B cell (primary cell): Measurements from ENCODE around the gene RAD9A.

Source experiments
- EZH2 ChIP-seq: IDR thresholded peaks from 2 replicates; pipeline ENCODE4 v1.6.1; 2012; ENCODE audit warnings: borderline replicate concordance, low read depth, mild to moderate bottlenecking, moderate library complexity, low read length; ENCODE audit not compliant: insufficient read depth, poor library complexity, severe bottlenecking
- TF ChIP-seq, protein P1 (sequence below): fragments of 200-600 bp; IDR thresholded peaks from one replicate; pipeline ENCODE4 v1.8.0; 2022; ENCODE audit warnings: antibody characterized with exemption, mild to moderate bottlenecking

DNA sequence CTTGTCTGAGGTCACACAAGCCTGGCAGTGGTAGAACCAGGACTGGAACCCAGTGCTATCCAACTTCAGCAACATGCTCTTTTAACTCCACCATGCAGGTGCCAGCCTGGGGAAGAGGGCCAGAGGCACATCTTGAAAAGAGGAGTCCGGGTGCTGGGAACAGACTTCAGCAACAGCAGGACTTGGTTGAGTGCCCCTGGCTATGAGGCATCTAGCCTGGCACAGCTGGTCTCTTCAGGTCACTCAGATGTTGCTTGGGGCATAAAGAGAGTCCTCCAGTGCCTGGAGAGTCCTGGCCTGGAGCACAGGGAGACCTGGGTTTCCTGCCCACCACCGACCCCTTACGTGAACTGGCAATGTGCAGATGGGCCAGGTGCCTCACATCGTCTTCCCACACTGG is 13.2 kb upstream of the RAD9A start:
- TF ChIP-seq, protein P1, sequence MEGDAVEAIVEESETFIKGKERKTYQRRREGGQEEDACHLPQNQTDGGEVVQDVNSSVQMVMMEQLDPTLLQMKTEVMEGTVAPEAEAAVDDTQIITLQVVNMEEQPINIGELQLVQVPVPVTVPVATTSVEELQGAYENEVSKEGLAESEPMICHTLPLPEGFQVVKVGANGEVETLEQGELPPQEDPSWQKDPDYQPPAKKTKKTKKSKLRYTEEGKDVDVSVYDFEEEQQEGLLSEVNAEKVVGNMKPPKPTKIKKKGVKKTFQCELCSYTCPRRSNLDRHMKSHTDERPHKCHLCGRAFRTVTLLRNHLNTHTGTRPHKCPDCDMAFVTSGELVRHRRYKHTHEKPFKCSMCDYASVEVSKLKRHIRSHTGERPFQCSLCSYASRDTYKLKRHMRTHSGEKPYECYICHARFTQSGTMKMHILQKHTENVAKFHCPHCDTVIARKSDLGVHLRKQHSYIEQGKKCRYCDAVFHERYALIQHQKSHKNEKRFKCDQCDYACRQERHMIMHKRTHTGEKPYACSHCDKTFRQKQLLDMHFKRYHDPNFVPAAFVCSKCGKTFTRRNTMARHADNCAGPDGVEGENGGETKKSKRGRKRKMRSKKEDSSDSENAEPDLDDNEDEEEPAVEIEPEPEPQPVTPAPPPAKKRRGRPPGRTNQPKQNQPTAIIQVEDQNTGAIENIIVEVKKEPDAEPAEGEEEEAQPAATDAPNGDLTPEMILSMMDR, result no peak
- no peak for TF ChIP-seq EZH2
